ENCODE data around the gene EIF3I.

Gene EIF3I

GRCh38 chr1:32250893-32251716 lies 28.9 kb downstream of the EIF3I start, which contains the start of gene LCK:
Gene LCK (plus strand): TSS chr1:32251265. CDS start chr1:32274330, 23,065 bp downstream.
- Histone ChIP-seq H3K4me3 (ENCODE audit: low read depth, low read length) (no peak within 1 kb of the TSS), H3K4me1 (ENCODE audit: control insufficient read depth, insufficient read depth, low read length) (no peaks in the 10 kb centered on the region), H3K36me3 (ENCODE audit: control insufficient read depth in 2 of 2, insufficient read depth in 1 of 2, low read length in 2 of 2) (no peaks in the 10 kb centered on the region), H3K9me3 (ENCODE audit: control insufficient read depth, insufficient read depth, low read depth, low read length) (no peaks in the 10 kb centered on the region), H3K27ac (ENCODE audit: extremely low read depth, low read depth, low read length) (no peak within 1 kb of the TSS)
- CTCF ChIA-PET: interaction anchor here (0.6 to 1.0 kb wide), 4 partner anchors 10 to 1033 kb away, joined by 3 to 6 read pairs (median 4); no protein-coding TSS in a partner anchor
- POLR2A ChIA-PET: interaction anchor here (1.5 kb wide), 1 partner anchor 40 kb away, joined by 3 read pairs; the partner anchor contains the start of gene HDAC1
- TF ChIP-seq KLF8 (tag by site-specific recombination; IDR thresholded peaks at IDR 0.05): no peak
- TF ChIP-seq CTCF (tag by site-specific recombination; IDR thresholded peaks at IDR 0.05): no peak
- TF ChIP-seq ZNF555 (tag by site-specific recombination; conservative IDR thresholded peaks at IDR 0.05): no peak
- no peak for TF ChIP-seq ZNF629 (tag by site-specific recombination; IDR thresholded peaks at IDR 0.05)
- no peak for TF ChIP-seq ZBTB48 (tag by site-specific recombination; IDR thresholded peaks at IDR 0.05)
- no peak for TF ChIP-seq ZNF433 (tag by site-specific recombination; IDR thresholded peaks at IDR 0.05; ENCODE audit: low read depth)
- no peak for TF ChIP-seq ZNF362 (tag by site-specific recombination; IDR thresholded peaks at IDR 0.05)
- TF ChIP-seq ZNF610 (tag by site-specific recombination; IDR thresholded peaks at IDR 0.05; ENCODE audit: borderline replicate concordance): no peak
- TF ChIP-seq ZNF571 (tag by site-specific recombination; IDR thresholded peaks at IDR 0.05): no peak
- no peak for TF ChIP-seq SCRT2 (tag by site-specific recombination; IDR thresholded peaks at IDR 0.05)
- TF ChIP-seq WT1 (tag by site-specific recombination; IDR thresholded peaks at IDR 0.05): no peak
- no peak for TF ChIP-seq PBX3 (CRISPR knock-in tag; IDR thresholded peaks at IDR 0.05)
- no peak for TF ChIP-seq ZSCAN30 (tag by site-specific recombination; IDR thresholded peaks at IDR 0.05)
- no peak for TF ChIP-seq ZNF510 (tag by site-specific recombination; IDR thresholded peaks at IDR 0.05; ENCODE audit: insufficient replicate concordance)
- TF ChIP-seq ZBTB17 (tag by site-specific recombination; IDR thresholded peaks at IDR 0.05): no peak
- no peak for TF ChIP-seq ZFP3 (tag by site-specific recombination; IDR thresholded peaks at IDR 0.05; ENCODE audit: low read depth)
- no peak for TF ChIP-seq ZNF623 (tag by site-specific recombination; IDR thresholded peaks at IDR 0.05)
- no peak for TF ChIP-seq ZNF223 (tag by site-specific recombination; IDR thresholded peaks at IDR 0.05)
- TF ChIP-seq HOXD13 (CRISPR knock-in tag; IDR thresholded peaks at IDR 0.05; ENCODE audit: borderline replicate concordance): no peak
- TF ChIP-seq BCL6B (tag by site-specific recombination; IDR thresholded peaks at IDR 0.05): no peak

Measured in HEK293 (cell line).